ENCODE results near the gene SUGCT.

The SUGCT gene

DNA sequence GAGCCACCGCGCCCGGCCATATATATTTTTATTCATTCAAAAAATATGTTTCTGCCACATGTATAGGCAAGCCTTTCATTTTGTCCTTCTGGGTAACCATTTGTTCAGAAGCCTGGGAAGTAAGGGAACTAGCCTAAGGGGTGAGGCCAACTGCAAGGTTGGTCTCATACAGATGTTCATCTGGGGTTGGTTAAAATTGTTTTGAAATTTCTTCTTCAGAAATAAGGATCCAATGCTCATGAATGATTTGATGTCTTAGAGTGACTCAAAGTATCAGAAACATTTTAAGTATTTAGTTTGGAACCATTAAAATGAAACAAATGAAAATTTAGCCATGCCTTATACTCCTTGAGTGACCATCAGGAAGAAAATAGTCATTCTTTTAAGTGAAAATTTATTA is 397.2 kb downstream of the SUGCT start:
- Histone ChIP-seq H3K27me3 (ENCODE audit: control insufficient read depth, insufficient read depth, low read length) (no peaks in the 10 kb centered on the region), H3K36me3 (ENCODE audit: control insufficient read depth, insufficient read depth, low read length) (no peaks in the 10 kb centered on the region), H3K9me3 (ENCODE audit: control insufficient read depth, insufficient read depth, low read length) (no peaks in the 10 kb centered on the region), H3K4me3 (ENCODE audit: low read length) (no peak overlapping the region), H3K27ac (ENCODE audit: low read length) (no peak overlapping the region), H3K4me1 (ENCODE audit: control insufficient read depth, insufficient read depth, low read length) (no peaks in the 10 kb centered on the region)
- no peak for DNase-seq (ENCODE audit: low read depth, low spot score)
- WGBS (ENCODE audit: insufficient coverage, insufficient read length), result no CpG with 5 or more reads among the region's 3 CpGs

DNA sequence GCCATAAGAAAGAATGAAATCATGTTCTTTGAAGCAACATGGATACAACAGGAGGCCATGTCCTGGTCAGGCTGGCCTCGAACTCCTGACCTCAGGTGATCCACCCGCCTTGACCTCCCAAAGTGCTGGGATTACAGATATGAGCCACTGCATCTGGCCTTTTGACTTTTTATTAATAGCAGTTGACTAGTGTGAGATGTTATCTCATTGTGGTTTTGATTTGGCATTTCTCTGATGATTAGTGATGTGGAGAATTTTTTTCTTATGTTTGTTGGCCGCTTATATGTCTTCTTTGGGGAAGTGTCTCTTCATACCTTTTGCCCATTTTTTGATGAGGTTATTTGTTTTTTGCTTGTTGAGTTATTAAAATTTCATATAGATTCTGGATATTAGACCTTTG is 400.9 kb downstream of the SUGCT start:
- H3K4me3 ChIP-seq (ENCODE audit: low read length), result no peak overlapping the region
- no peak for DNase-seq (ENCODE audit: low read depth, low spot score)
- WGBS (ENCODE audit: insufficient coverage, insufficient read length), result no CpG with 5 or more reads among the region's 3 CpGs

DNA sequence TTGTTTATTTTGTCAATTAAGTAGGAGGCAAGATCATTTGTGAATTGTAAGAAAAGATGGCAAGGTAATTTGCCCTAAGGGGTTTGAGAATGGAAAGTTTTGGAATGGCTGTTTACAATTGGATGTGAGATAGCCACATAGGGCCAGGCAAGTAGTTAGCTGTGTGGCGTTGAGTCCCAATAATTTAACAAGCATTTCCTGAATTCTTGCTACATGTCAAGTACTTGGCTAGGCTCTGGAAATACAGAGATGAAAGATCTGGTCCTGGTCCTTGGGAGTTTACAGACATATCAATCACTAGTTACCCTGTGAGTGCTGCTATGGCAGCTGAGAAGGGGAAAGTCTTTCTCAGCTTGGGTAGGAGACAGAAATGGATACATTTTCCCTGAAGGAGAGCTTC is 401.6 kb downstream of the SUGCT start:
- no CpG with 5 or more reads among the region's 1 CpG for WGBS (ENCODE audit: insufficient coverage, insufficient read length)
- no peak for DNase-seq (ENCODE audit: low read depth, low spot score)

More for the DNA sequence above, 400.9 kb downstream of the SUGCT start:
- Histone ChIP-seq H3K9me3 (ENCODE audit: control insufficient read depth, insufficient read depth, low read length) (no peaks in the 10 kb centered on the region), H3K36me3 (ENCODE audit: control insufficient read depth, insufficient read depth, low read length) (no peaks in the 10 kb centered on the region), H3K27me3 (ENCODE audit: control insufficient read depth, insufficient read depth, low read length) (no peaks in the 10 kb centered on the region), H3K4me1 (ENCODE audit: control insufficient read depth, insufficient read depth, low read length) (no peaks in the 10 kb centered on the region), H3K27ac (ENCODE audit: low read length) (no peak overlapping the region)

DNA sequence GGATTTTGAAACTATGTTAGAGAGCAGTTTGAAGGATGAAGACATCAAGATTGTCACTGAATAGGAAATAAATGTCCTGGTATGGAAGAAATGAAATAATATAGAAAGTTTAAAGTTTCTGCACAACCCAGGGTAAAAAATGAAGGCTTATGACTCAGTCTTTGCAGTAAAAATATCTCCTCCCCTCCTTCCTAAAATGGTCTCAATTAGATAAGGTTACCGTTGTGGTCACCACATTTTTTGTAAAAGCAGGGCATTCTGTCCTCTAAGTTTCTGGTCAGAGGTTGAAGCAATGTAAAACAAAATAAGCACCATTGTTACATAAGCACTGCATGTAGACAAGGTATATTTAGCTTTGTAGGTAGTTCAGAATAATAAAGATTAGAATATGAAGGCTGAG is 403.5 kb downstream of the SUGCT start:
- no peak for DNase-seq (ENCODE audit: low read depth, low spot score)
- Histone ChIP-seq H3K4me1 (ENCODE audit: control insufficient read depth, insufficient read depth, low read length) (no peaks in the 10 kb centered on the region), H3K9me3 (ENCODE audit: control insufficient read depth, insufficient read depth, low read length) (no peaks in the 10 kb centered on the region), H3K27ac (ENCODE audit: low read length) (no peak overlapping the region), H3K27me3 (ENCODE audit: control insufficient read depth, insufficient read depth, low read length) (no peaks in the 10 kb centered on the region), H3K4me3 (ENCODE audit: low read length) (no peak overlapping the region), H3K36me3 (ENCODE audit: control insufficient read depth, insufficient read depth, low read length) (no peaks in the 10 kb centered on the region)
- WGBS (ENCODE audit: insufficient coverage, insufficient read length), result no CpG with 5 or more reads among the region's 1 CpG

More for the DNA sequence above, 401.6 kb downstream of the SUGCT start:
- Histone ChIP-seq H3K4me3 (ENCODE audit: low read length) (no peak overlapping the region), H3K4me1 (ENCODE audit: control insufficient read depth, insufficient read depth, low read length) (no peaks in the 10 kb centered on the region), H3K9me3 (ENCODE audit: control insufficient read depth, insufficient read depth, low read length) (no peaks in the 10 kb centered on the region), H3K27me3 (ENCODE audit: control insufficient read depth, insufficient read depth, low read length) (no peaks in the 10 kb centered on the region), H3K36me3 (ENCODE audit: control insufficient read depth, insufficient read depth, low read length) (no peaks in the 10 kb centered on the region), H3K27ac (ENCODE audit: low read length) (no peak overlapping the region)

DNA sequence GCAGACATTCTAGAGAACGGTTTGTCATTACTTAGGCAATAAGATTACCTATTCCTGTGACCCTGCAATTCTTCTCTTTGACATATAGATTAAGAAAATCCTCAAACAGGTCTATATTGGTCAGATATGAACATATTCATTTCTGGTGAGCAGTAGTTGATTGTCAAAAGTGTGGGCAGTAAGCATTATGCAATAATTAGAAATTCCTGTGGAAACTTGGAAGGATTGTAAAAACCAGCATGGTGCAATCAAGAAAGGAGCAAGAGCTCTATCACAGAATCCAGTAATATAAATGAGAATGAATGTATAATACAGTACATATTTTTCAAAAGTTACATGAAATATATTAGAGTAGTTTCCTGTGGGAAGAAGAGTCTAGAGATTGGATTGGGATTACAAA is 406.5 kb downstream of the SUGCT start:
- Histone ChIP-seq H3K4me3 (ENCODE audit: low read length) (no peak overlapping the region), H3K27me3 (ENCODE audit: control insufficient read depth, insufficient read depth, low read length) (no peaks in the 10 kb centered on the region), H3K4me1 (ENCODE audit: control insufficient read depth, insufficient read depth, low read length) (no peaks in the 10 kb centered on the region), H3K36me3 (ENCODE audit: control insufficient read depth, insufficient read depth, low read length) (no peaks in the 10 kb centered on the region), H3K9me3 (ENCODE audit: control insufficient read depth, insufficient read depth, low read length) (no peaks in the 10 kb centered on the region), H3K27ac (ENCODE audit: low read length) (no peak overlapping the region)
- WGBS (ENCODE audit: insufficient coverage, insufficient read length), result no CpG with 5 or more reads among the region's 1 CpG
- DNase-seq (ENCODE audit: low read depth, low spot score), result no peak

DNA sequence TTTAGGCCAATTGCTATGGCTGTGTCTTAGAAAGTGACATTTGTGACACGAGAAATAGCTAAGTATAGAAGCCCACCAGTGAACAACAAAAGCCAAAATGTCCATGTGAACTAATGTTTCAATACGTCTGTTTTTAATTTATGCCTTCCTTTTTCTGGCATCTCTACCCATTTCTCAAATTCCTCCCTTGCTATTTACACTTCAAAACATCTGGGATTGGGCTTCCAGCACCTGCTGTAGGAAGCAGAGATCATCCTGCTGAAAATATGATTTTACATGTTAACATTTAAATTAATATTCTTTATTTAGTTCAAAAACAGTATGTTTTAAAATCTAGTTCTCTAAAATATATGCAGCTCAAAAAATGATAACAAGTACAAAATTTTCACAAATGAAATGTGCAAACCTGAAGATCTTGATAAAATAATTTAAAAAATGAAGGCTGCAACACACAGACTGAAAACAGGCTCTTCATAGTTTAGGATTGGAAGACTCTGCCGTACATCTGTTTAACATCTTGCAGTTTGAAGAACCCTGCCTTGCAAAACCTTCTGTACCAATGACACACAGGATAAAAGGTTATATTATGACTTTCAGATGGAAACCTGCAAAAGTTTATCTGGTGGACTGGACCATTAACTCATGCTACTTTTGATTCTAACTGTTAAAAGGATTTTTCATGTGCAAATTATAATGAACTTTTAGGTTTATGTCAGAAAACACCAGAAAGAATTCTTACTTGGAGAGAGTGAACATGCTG is 408.4 kb downstream of the SUGCT start:
- H3K4me3 ChIP-seq (ENCODE audit: low read length), result no peak overlapping the region
- DNase-seq (ENCODE audit: low read depth, low spot score), result no peak
- H3K4me1 ChIP-seq (ENCODE audit: control insufficient read depth, insufficient read depth, low read length), result no peaks in the 10 kb centered on the region
- H3K27me3 ChIP-seq (ENCODE audit: control insufficient read depth, insufficient read depth, low read length), result no peaks in the 10 kb centered on the region
- no peak overlapping the region for H3K27ac ChIP-seq (ENCODE audit: low read length)
- no peaks in the 10 kb centered on the region for H3K36me3 ChIP-seq (ENCODE audit: control insufficient read depth, insufficient read depth, low read length)
- WGBS (ENCODE audit: insufficient coverage, insufficient read length), result no CpG with 5 or more reads among the region's 3 CpGs
- no peaks in the 10 kb centered on the region for H3K9me3 ChIP-seq (ENCODE audit: control insufficient read depth, insufficient read depth, low read length)

DNA sequence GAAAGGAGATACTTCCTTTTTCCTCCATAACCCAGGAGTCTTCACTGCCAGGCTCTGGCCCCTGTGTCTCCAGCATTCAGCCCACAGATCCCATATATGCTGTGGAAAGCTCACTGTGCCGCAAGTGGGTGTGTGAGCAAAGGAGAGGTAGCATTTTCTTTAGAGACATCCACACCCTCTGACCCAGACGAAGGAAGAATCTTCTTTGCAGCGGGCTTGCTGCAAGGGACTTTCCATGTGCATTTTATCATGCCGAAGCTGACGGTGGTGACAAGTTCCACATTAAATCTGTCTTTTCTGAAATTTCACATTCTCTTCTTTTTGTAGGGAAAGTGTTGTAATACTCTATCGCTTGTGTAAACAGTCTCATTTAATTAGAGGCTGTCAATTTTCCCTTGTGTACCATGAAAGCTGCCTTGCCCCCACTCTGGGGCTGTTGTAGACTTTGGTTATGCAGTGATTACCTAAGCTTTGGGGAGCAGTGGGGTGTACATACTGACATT is 409.5 kb downstream of the SUGCT start:
- Histone ChIP-seq H3K36me3 (ENCODE audit: control insufficient read depth, insufficient read depth, low read length) (no peaks in the 10 kb centered on the region), H3K4me3 (ENCODE audit: low read length) (no peak overlapping the region), H3K4me1 (ENCODE audit: control insufficient read depth, insufficient read depth, low read length) (no peaks in the 10 kb centered on the region), H3K27me3 (ENCODE audit: control insufficient read depth, insufficient read depth, low read length) (no peaks in the 10 kb centered on the region), H3K27ac (ENCODE audit: low read length) (no peak overlapping the region), H3K9me3 (ENCODE audit: control insufficient read depth, insufficient read depth, low read length) (no peaks in the 10 kb centered on the region)
- no CpG with 5 or more reads among the region's 6 CpGs for WGBS (ENCODE audit: insufficient coverage, insufficient read length)
- DNase-seq (ENCODE audit: low read depth, low spot score), result no peak

DNA sequence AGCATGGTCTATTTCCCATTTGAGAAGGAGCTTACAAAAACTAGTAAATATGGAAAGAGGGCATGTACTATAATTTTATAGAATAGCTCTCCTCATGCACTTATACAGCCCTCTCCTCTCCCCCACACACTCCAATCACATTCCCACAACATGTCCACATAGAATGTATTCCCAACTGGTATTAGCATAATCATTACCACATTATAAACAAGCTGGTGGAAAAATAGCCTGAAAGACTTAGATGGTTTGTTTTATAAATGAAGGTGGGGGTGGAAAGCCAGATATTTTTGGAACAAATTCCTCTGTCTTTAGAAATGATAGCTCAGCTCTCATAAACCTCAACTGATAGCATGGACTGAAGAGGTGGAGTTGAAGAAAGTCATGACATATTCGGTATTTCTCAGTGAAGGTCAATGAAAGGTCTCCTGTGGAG is 410.1 kb downstream of the SUGCT start:
- WGBS (ENCODE audit: insufficient coverage, insufficient read length), result no CpG with 5 or more reads among the region's 1 CpG
- Histone ChIP-seq H3K27ac (ENCODE audit: low read length) (no peak overlapping the region), H3K27me3 (ENCODE audit: control insufficient read depth, insufficient read depth, low read length) (no peaks in the 10 kb centered on the region), H3K4me3 (ENCODE audit: low read length) (no peak overlapping the region), H3K36me3 (ENCODE audit: control insufficient read depth, insufficient read depth, low read length) (no peaks in the 10 kb centered on the region), H3K9me3 (ENCODE audit: control insufficient read depth, insufficient read depth, low read length) (no peaks in the 10 kb centered on the region), H3K4me1 (ENCODE audit: control insufficient read depth, insufficient read depth, low read length) (no peaks in the 10 kb centered on the region)
- DNase-seq (ENCODE audit: low read depth, low spot score), result no peak

DNA sequence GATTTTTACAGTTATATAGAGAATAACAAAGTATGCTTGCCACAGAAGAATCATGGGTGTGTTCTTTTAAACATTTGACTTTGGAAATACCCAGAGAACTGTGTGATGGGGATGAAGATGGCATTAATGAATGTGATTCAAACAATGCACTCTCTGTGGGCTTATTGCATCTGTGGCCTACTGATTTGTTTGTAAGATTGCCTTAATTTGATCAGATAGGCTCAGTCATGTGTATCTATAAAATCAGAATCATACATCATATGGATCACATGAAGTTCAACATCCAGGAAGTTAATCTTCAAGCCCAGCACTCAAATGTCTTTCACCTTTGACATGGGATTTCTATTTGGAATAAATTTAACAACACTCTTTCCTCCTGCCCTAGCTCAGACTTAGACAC is 410.9 kb downstream of the SUGCT start:
- Histone ChIP-seq H3K36me3 (ENCODE audit: control insufficient read depth, insufficient read depth, low read length) (no peaks in the 10 kb centered on the region), H3K9me3 (ENCODE audit: control insufficient read depth, insufficient read depth, low read length) (no peaks in the 10 kb centered on the region), H3K4me3 (ENCODE audit: low read length) (no peak overlapping the region), H3K27me3 (ENCODE audit: control insufficient read depth, insufficient read depth, low read length) (no peaks in the 10 kb centered on the region), H3K4me1 (ENCODE audit: control insufficient read depth, insufficient read depth, low read length) (no peaks in the 10 kb centered on the region), H3K27ac (ENCODE audit: low read length) (no peak overlapping the region)
- no peak for DNase-seq (ENCODE audit: low read depth, low spot score)

DNA sequence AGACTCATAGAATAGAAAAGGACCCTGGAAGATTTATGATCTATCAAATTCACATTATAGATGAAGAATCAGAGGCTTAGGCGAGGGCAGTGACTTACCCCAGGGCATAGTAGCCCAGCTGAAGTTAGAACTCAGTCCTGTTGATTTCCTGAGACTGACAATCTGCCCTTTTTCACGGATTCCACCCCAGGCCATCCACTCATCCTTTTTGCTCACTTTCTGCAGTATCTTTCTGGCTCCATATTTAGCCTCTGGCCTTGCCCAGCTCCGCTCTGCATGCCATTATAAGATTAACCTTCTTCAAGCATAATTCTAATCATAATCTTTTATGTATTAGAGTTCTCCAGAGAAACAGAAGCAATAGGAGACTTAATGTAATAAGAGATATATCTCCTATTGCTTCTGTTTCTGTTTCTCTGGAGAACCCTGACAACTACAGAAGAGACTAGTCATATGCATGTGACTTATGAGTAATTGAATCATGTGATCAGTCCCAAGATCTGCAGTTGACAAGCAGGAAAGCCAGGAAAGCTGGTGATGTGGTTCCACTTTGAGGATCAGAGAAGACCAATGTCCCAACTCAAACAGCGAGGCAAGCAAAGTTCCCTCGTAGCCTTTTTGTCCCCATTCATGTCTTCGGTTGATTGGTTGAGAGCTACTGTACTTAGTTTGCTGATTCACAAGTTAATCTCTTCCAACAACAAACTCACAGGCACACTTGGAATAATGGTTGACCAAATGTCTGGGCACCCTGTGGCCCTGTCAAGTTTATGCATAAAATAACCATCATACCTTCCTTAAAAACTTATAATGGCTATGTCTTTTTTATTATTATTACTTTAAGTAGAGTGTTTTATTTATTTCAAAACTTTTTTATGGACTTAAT is 412.1 kb downstream of the SUGCT start:
- no CpG with 5 or more reads among the region's 6 CpGs for WGBS (ENCODE audit: insufficient coverage, insufficient read length)
- no peak overlapping the region for H3K4me3 ChIP-seq (ENCODE audit: low read length)
- DNase-seq (ENCODE audit: low read depth, low spot score), result no peak
- H3K27me3 ChIP-seq (ENCODE audit: control insufficient read depth, insufficient read depth, low read length), result no peaks in the 10 kb centered on the region
- no peak overlapping the region for H3K27ac ChIP-seq (ENCODE audit: low read length)
- H3K9me3 ChIP-seq (ENCODE audit: control insufficient read depth, insufficient read depth, low read length), result no peaks in the 10 kb centered on the region
- no peaks in the 10 kb centered on the region for H3K4me1 ChIP-seq (ENCODE audit: control insufficient read depth, insufficient read depth, low read length)
- H3K36me3 ChIP-seq (ENCODE audit: control insufficient read depth, insufficient read depth, low read length), result no peaks in the 10 kb centered on the region
